PC-9 (cell line): ENCODE results near the gene RAB1B.

Source experiments
- EZH2 ChIP-seq: fragments of 200-600 bp; sonication (generic); IDR thresholded peaks from 2 replicates; pipeline ENCODE4 v1.8.0; 2017; ENCODE audit warnings: antibody characterized with exemption, low read depth
- TF ChIP-seq, protein P1 (sequence below): fragments of 200-600 bp; sonication (generic); conservative IDR thresholded peaks from 2 replicates; pipeline ENCODE4 v1.6.1; 2017; ENCODE audit warnings: mixed run types, antibody characterized with exemption, mild to moderate bottlenecking, moderate library complexity

DNA sequence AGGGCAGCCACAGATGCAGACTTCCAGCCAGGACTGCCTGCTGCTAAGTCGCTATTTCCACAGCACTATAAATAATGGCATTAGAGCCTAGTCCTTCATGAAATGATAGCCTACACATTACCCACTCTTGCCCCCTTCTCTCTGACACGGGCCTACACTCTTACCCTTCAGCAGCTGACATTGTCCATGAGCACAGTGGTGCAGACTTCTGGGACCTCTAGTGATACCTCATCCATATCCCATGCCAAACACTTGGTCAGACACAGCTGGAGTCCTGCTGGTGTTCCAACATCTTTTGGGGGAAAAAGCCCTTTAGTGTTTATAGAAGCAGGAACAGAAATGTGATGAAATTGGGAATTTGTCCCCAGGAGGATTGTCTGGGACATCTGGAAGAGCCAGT, 43.4 kb upstream of the RAB1B start:
- no peak for TF ChIP-seq EZH2
- TF ChIP-seq, protein P1, sequence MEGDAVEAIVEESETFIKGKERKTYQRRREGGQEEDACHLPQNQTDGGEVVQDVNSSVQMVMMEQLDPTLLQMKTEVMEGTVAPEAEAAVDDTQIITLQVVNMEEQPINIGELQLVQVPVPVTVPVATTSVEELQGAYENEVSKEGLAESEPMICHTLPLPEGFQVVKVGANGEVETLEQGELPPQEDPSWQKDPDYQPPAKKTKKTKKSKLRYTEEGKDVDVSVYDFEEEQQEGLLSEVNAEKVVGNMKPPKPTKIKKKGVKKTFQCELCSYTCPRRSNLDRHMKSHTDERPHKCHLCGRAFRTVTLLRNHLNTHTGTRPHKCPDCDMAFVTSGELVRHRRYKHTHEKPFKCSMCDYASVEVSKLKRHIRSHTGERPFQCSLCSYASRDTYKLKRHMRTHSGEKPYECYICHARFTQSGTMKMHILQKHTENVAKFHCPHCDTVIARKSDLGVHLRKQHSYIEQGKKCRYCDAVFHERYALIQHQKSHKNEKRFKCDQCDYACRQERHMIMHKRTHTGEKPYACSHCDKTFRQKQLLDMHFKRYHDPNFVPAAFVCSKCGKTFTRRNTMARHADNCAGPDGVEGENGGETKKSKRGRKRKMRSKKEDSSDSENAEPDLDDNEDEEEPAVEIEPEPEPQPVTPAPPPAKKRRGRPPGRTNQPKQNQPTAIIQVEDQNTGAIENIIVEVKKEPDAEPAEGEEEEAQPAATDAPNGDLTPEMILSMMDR: no peak
